K562 (cell line): Measurements from ENCODE around the gene WDR70. TPM values are rescaled to one million over a fixed set of nuclear protein-coding genes. Genes with fewer than 3 reads are reported as not detected.

Source experiments
- ATAC-seq: fragments of 200-7000 bp; cut with Tn5 transposase; 3 replicates; pipeline ENCODE4 v1.9.1; 2020; ENCODE audit warnings: moderate library complexity
- BruUV-seq: library from RNA; stranded (reverse); fragments of 400-500 nt; replicated peaks from 2 replicates; lab custom pipeline; 2021; lab: Mats Ljungman, UMichigan
- CTCF ChIA-PET: fragments of 300-600 bp; formaldehyde crosslinking; extraction: SDS; loops from one replicate; lab custom pipeline; 2021; ENCODE audit warnings: low intra/inter-chr PET ratio; lab: Yijun Ruan, JAX
- POLR2A ChIA-PET: fragments of 300-600, 350-650 bp; sonication (Branson Sonifier 250); formaldehyde crosslinking; extraction: SDS; loops from one replicate; lab custom pipeline; 2021; ENCODE audit warnings: antibody characterized with exemption, inconsistent platforms; lab: Yijun Ruan, JAX
- DNase-seq, 4 experiments: peaks; one replicate each; pipeline versions ENCODE4 v3.0.0 to v3.0.0-alpha.2; 2011 to 2018; ENCODE audit warnings: low spot score in 3 of 4, mixed read lengths in 3 of 4; ENCODE audit errors: extremely low read depth in 1 of 4
- FAIRE-seq: peaks from 2 replicates; lab custom pipeline; 2011; peaks lifted over from hg19 to GRCh38; lab: Jason Lieb, UNC
- H2AFZ ChIP-seq: 2 replicates; pipeline ENCODE4 v1.6.0; 2011; ENCODE audit warnings: low read depth, low read length, control low read depth, inconsistent platforms
- H3K27ac ChIP-seq: fragments of 200-600 bp; 3 replicates; pipeline ENCODE4 v1.8.0; 2011; ENCODE audit warnings: low read depth, mild to moderate bottlenecking, control low read depth, inconsistent platforms, low read length, moderate library complexity, mixed read lengths; ENCODE audit errors: extremely low read depth
- H3K27me3 ChIP-seq, 2 experiments: fragments of 300-600 bp in 1 of 2; 2 replicates in 1 of 2; 3 replicates in 1 of 2; pipeline versions ENCODE4 v1.6.0 to v1.8.0; 2011; ENCODE audit warnings: inconsistent platforms in 2 of 2, low read length in 2 of 2, mild to moderate bottlenecking in 1 of 2, mixed read lengths in 1 of 2, moderate library complexity in 1 of 2; ENCODE audit not compliant: control insufficient read depth in 2 of 2, insufficient read depth in 2 of 2
- H3K36me3 ChIP-seq: fragments of 300-600 bp; 3 replicates; pipeline ENCODE4 v1.8.0; 2011; ENCODE audit warnings: mild to moderate bottlenecking, low read length, inconsistent platforms; ENCODE audit not compliant: control insufficient read depth, insufficient read depth
- H3K4me1 ChIP-seq, 2 experiments: fragments of 200-600 bp in 1 of 2; replicated peaks in 1 of 2; 2 replicates in 1 of 2; 3 replicates in 1 of 2; pipeline versions ENCODE4 v1.5.1 to v1.8.0; 2011; ENCODE audit warnings: inconsistent platforms in 2 of 2, low read length in 2 of 2, mild to moderate bottlenecking in 1 of 2, mixed read lengths in 1 of 2, moderate library complexity in 1 of 2; ENCODE audit not compliant: control insufficient read depth in 2 of 2, insufficient read depth in 2 of 2
- H3K4me2 ChIP-seq: 2 replicates; pipeline ENCODE4 v1.6.1; 2011; ENCODE audit warnings: low read length, control low read depth, inconsistent platforms, mixed read lengths; ENCODE audit not compliant: insufficient read depth
- H3K4me3 ChIP-seq: fragments of 200-600 bp; sonication (generic), shearing (Covaris generic); 2 replicates; pipeline ENCODE4 v1.5.1; 2016; ENCODE audit warnings: control low read depth, inconsistent platforms
- H3K79me2 ChIP-seq: fragments of 200-600 bp; 3 replicates; pipeline ENCODE4 v1.8.0; 2011; ENCODE audit warnings: low read length, inconsistent platforms; ENCODE audit not compliant: control insufficient read depth, insufficient read depth
- H3K9ac ChIP-seq, 2 experiments: 2 replicates each; pipeline versions ENCODE4 v1.6.0 to v1.6.1; 2011; ENCODE audit warnings: low read depth in 2 of 2, low read length in 2 of 2, control low read depth in 1 of 2, inconsistent platforms in 1 of 2, mild to moderate bottlenecking in 1 of 2, mixed read lengths in 1 of 2; ENCODE audit not compliant: insufficient read depth in 1 of 2
- H3K9me1 ChIP-seq: one replicate; pipeline ENCODE4 v1.6.0; 2011; ENCODE audit warnings: inconsistent platforms, mild to moderate bottlenecking, low read length, moderate library complexity; ENCODE audit not compliant: control insufficient read depth, insufficient read depth
- H3K9me3 ChIP-seq: replicated peaks from 2 replicates; pipeline ENCODE4 v1.5.1; 2011; ENCODE audit warnings: low read depth, low read length, inconsistent platforms; ENCODE audit not compliant: control insufficient read depth, insufficient read depth
- H4K20me1 ChIP-seq: replicated peaks from 2 replicates; pipeline ENCODE4 v1.6.1; 2011; ENCODE audit warnings: low read length, inconsistent platforms, mixed read lengths; ENCODE audit not compliant: control insufficient read depth, insufficient read depth
- BCOR ChIP-seq: fragments of 450-650 bp; IDR thresholded peaks from 2 replicates; pipeline ENCODE4 v1.6.1; 2016
- CGGBP1 ChIP-seq: fragments of 250-450 bp; sonication (Bioruptor Pico); IDR thresholded peaks from 2 replicates; pipeline ENCODE4 v1.9.0; 2021; ENCODE audit warnings: mild to moderate bottlenecking
- CHCHD3 ChIP-seq: fragments of 250-450 bp; sonication (Bioruptor Pico); IDR thresholded peaks from 2 replicates; pipeline ENCODE4 v2.1.2; 2022; ENCODE audit warnings: mild to moderate bottlenecking
- CREB3L1 ChIP-seq: fragments of 450-650 bp; IDR thresholded peaks from 2 replicates; pipeline ENCODE4 v1.6.1; 2014; ENCODE audit warnings: low read depth, mild to moderate bottlenecking, moderate library complexity, borderline replicate concordance
- CREM ChIP-seq: IDR thresholded peaks from 2 replicates; pipeline ENCODE4 v1.6.1; 2014; ENCODE audit warnings: antibody characterized with exemption, low read depth
- CTCF ChIP-seq, 3 experiments: IDR thresholded peaks in 2 of 3; conservative IDR thresholded peaks in 1 of 3; 2 replicates each; pipeline ENCODE4 v1.5.1; 2011 to 2012; ENCODE audit warnings: low read length in 3 of 3, mild to moderate bottlenecking in 3 of 3, control low read depth in 2 of 3, improper control_type of control experiment in 1 of 3, inconsistent platforms in 1 of 3, low read depth in 1 of 3, mixed read lengths in 1 of 3, moderate library complexity in 1 of 3; ENCODE audit not compliant: insufficient read depth in 2 of 3
- ELK3 ChIP-seq: fragments of 450-650 bp; formaldehyde crosslinking; IDR thresholded peaks from 2 replicates; pipeline ENCODE4 v1.4.0; 2020; ENCODE audit warnings: mild to moderate bottlenecking
- ERF ChIP-seq: fragments of 450-650 bp; formaldehyde crosslinking; IDR thresholded peaks from 2 replicates; pipeline ENCODE4 v1.4.0; 2020; ENCODE audit warnings: mild to moderate bottlenecking, mixed read lengths
- HNRNPUL1 ChIP-seq: fragments of 200-400 bp; formaldehyde crosslinking; IDR thresholded peaks from 2 replicates; pipeline ENCODE4 v1.6.1; 2017; ENCODE audit warnings: low read length
- MEF2A ChIP-seq: IDR thresholded peaks from 2 replicates; pipeline ENCODE4 v1.6.1; 2011; ENCODE audit warnings: low read depth, mild to moderate bottlenecking, low read length, moderate library complexity; ENCODE audit not compliant: control insufficient read depth
- NR2C2 ChIP-seq, 2 experiments: fragments of 200-800 bp in 1 of 2; sonication (Bioruptor generic) in 1 of 2; sonication (generic) in 1 of 2; formaldehyde crosslinking in 1 of 2; IDR thresholded peaks; 2 replicates each; pipeline versions ENCODE4 v1.6.1 to v1.8.0; 2016 to 2022; ENCODE audit warnings: mild to moderate bottlenecking in 1 of 2, missing compliant biosample characterization in 1 of 2, missing genetic modification characterization in 1 of 2, missing genetic modification reagents in 1 of 2
- PBX2 ChIP-seq, 2 experiments: IDR thresholded peaks in 1 of 2; conservative IDR thresholded peaks in 1 of 2; 2 replicates each; pipeline ENCODE4 v1.6.1; 2016; ENCODE audit warnings: low read depth in 2 of 2, mild to moderate bottlenecking in 1 of 2, missing compliant biosample characterization in 1 of 2, missing genetic modification characterization in 1 of 2, moderate library complexity in 1 of 2
- PCBP1 ChIP-seq: fragments of 200-400 bp; formaldehyde crosslinking; IDR thresholded peaks from 2 replicates; pipeline ENCODE4 v1.6.1; 2018; ENCODE audit warnings: mild to moderate bottlenecking, low read depth, low read length; ENCODE audit not compliant: poor library complexity, severe bottlenecking
- ZBTB1 ChIP-seq: sonication (generic); formaldehyde crosslinking; IDR thresholded peaks from 2 replicates; pipeline ENCODE4 v1.8.1; 2023; ENCODE audit warnings: missing genetic modification reagents, low read depth, mild to moderate bottlenecking, borderline replicate concordance
- ZNF316 ChIP-seq: fragments of 450-650 bp; IDR thresholded peaks from 2 replicates; pipeline ENCODE4 v1.6.1; 2016
- WGBS: fragments of 100-300 bp; shearing (Covaris generic); methylation state at CpG from one replicate; pipeline ENCODE4 v1.1.6; 2016; ENCODE audit warnings: low coverage, mixed read lengths; ENCODE audit not compliant: insufficient coverage; ENCODE audit errors: missing lambda C conversion rate; 5-methylcytosine and 5-hydroxymethylcytosine counted together
- in situ Hi-C: fragments of 300-500 bp; cut with MboI; formaldehyde crosslinking; loops from 4 replicates; pipeline ENCODE4 v1.15.0; 2018; ENCODE audit warnings: inconsistent platforms, mixed read lengths
- intact Hi-C: fragments of 100-400 bp; cut with micrococcal nuclease; formaldehyde crosslinking; loops from 2 replicates; pipeline ENCODE4 v1.14.2; 2022
- polyA plus RNA-seq, 8 experiments: library from polyadenylated mRNA; depleted of rRNA in 4 of 8; stranded (reverse) in 5 of 8; unstranded in 3 of 8; fragments of >200 nt; fragmentation: Nextera tagmentation in 2 of 8; fragmentation: Illumina TruSeq in 1 of 8; extraction: Ambion mirVana in 2 of 8; extraction: Trizol in 1 of 8; gene quantifications; 2 replicates each; pipeline versions ENCODE4 v1.2.1 to v1.2.3, GENCODE V29; 2011 to 2014; ENCODE audit warnings: inconsistent platforms in 1 of 8, missing spikeins in 1 of 8
- total RNA-seq, 7 experiments: library from RNA; depleted of rRNA in 6 of 7; stranded (reverse); fragments of >200 nt in 6 of 7; fragmentation: Illumina TruSeq in 2 of 7; extraction: Trizol in 2 of 7; gene quantifications; 2 replicates each; pipeline versions ENCODE4 v1.2.1 to v1.2.3, GENCODE V29; 2011 to 2021; ENCODE audit warnings: low replicate concordance in 1 of 7

Gene WDR70
- total and polyA plus RNA-seq, 9 of the 15 experiments (the other 6 are each of a cell fraction or from before 2014, with no cell fraction given): 16.8 to 46.6 (median 38.8) TPM

GRCh38 chr5:37789991-37790390 is 410.9 kb downstream of the WDR70 start:
- H3K4me2 ChIP-seq: no peak overlapping the region
- no peaks in the 10 kb centered on the region for H3K36me3 ChIP-seq
- no peak overlapping the region for H2AFZ ChIP-seq
- H3K79me2 ChIP-seq: no peaks in the 10 kb centered on the region
- no peaks in the 10 kb centered on the region; a peak in 1 of 5 replicates for H3K27me3 ChIP-seq
- intact Hi-C loops: no loop called here
- FAIRE-seq: no peak
- no peak for DNase-seq
- no peaks in the 10 kb centered on the region for H3K4me1 ChIP-seq
- WGBS: 0% methylated on average over 2 of the region's 2 CpGs
- ATAC-seq: no peak
- H4K20me1 ChIP-seq: no peaks in the 10 kb centered on the region
- ChIA-PET CTCF (no interaction called here), POLR2A (no interaction called here)
- H3K9ac ChIP-seq: no peak overlapping the region
- H3K4me3 ChIP-seq: no peak overlapping the region
- no TSS peak for BruUV-seq
- no peaks in the 10 kb centered on the region for H3K9me1 ChIP-seq
- H3K9me3 ChIP-seq: no peaks in the 10 kb centered on the region
- no peak overlapping the region for H3K27ac ChIP-seq
- in situ Hi-C loops: no loop called here
- no peak for TF ChIP-seq CHCHD3 (CRISPR knock-in tag)
- TF ChIP-seq PCBP1: no peak
- no peak for TF ChIP-seq MEF2A
- no peak for TF ChIP-seq ZNF316
- no peak for TF ChIP-seq CREB3L1
- TF ChIP-seq PBX2 (CRISPR knock-in tag; IDR thresholded peaks at IDR 0.05; ENCODE audit: low read depth): no peak
- TF ChIP-seq PBX2 (tag; conservative IDR thresholded peaks at IDR 0.05; ENCODE audit: low read depth): no peak
- TF ChIP-seq BCOR: no peak
- TF ChIP-seq CTCF (IDR thresholded peaks at IDR 0.05 in 2 of 3, conservative IDR thresholded peaks at IDR 0.05 in 1 of 3; ENCODE audit: insufficient read depth in 2 of 3, low read depth in 1 of 3, low read length in 3 of 3): no peak
- no peak for TF ChIP-seq ZBTB1 (CRISPR knock-in tag)
- TF ChIP-seq NR2C2 (CRISPR knock-in tag; IDR thresholded peaks at IDR 0.05): no peak
- no peak for TF ChIP-seq NR2C2 (tag; IDR thresholded peaks at IDR 0.05)
- no peak for TF ChIP-seq HNRNPUL1
- TF ChIP-seq CREM: no peak
- no peak for TF ChIP-seq ELK3 (CRISPR knock-in tag)
- no peak for TF ChIP-seq CGGBP1
- no peak for TF ChIP-seq ERF
